Measurements from ENCODE around the gene CPN2. TPM values are rescaled to one million over a fixed set of nuclear protein-coding genes. Genes with fewer than 3 reads are reported as not detected.

Gene CPN2
- polyA plus RNA-seq, 4 donors: 2.0 TPM; not detected in 3

- DNase-seq (peak in 1 of 2 donors; percentile 44), FAIRE-seq (no peak)
- Histone ChIP-seq H3K27ac (ENCODE audit: low read depth in 1 of 3, low read length in 2 of 3) (no peak overlapping the region), H3K36me3 (ENCODE audit: control insufficient read depth in 3 of 3, insufficient read depth in 2 of 3, low read depth in 1 of 3, low read length in 3 of 3) (no peaks in the 10 kb centered on the region), H3K27me3 (ENCODE audit: control insufficient read depth in 3 of 3, insufficient read depth in 3 of 3, low read length in 3 of 3) (no peaks in the 10 kb centered on the region), H3K9me3 (ENCODE audit: control insufficient read depth in 2 of 2, insufficient read depth in 1 of 2, low read depth in 1 of 2, low read length in 1 of 2) (no peaks in the 10 kb centered on the region), H3K4me3 (ENCODE audit: low read depth in 1 of 3, low read length in 3 of 3) (no peak overlapping the region), H3K4me1 (ENCODE audit: control insufficient read depth in 3 of 3, insufficient read depth in 2 of 3, low read depth in 1 of 3, low read length in 2 of 3) (peaks cover 0 to 27% (median 0%) of the 10 kb centered on the region in 3 donors)
- 84 to 91% (median 86%) methylated on average over 2 of the region's 2 CpGs for WGBS, 3 donors
These were observed 24.2 kb downstream of the CPN2 start for GRCh38 chr3:194326968-194327217.

GRCh38 chr3:194326192-194326967 is 24.7 kb downstream of the CPN2 start:
- Histone ChIP-seq H3K4me3 (ENCODE audit: low read depth in 1 of 3, low read length in 3 of 3) (no peak overlapping the region), H3K4me1 (ENCODE audit: control insufficient read depth in 3 of 3, insufficient read depth in 2 of 3, low read depth in 1 of 3, low read length in 2 of 3) (peaks cover 0 to 30% (median 0%) of the 10 kb centered on the region in 3 donors), H3K9me3 (ENCODE audit: control insufficient read depth in 2 of 2, insufficient read depth in 1 of 2, low read depth in 1 of 2, low read length in 1 of 2) (no peaks in the 10 kb centered on the region), H3K27ac (ENCODE audit: low read depth in 1 of 3, low read length in 2 of 3) (no peak overlapping the region), H3K36me3 (ENCODE audit: control insufficient read depth in 3 of 3, insufficient read depth in 2 of 3, low read depth in 1 of 3, low read length in 3 of 3) (no peaks in the 10 kb centered on the region), H3K27me3 (ENCODE audit: control insufficient read depth in 3 of 3, insufficient read depth in 3 of 3, low read length in 3 of 3) (no peaks in the 10 kb centered on the region)
- FAIRE-seq: no peak
- DNase-seq: peak; percentile 17 to 45
- WGBS, 3 donors: 47 to 62% (median 59%) methylated on average over 15 of the region's 15 CpGs

- 78 to 88% (median 82%) methylated on average over 15 of the region's 15 CpGs for WGBS, 3 donors
- FAIRE-seq: no peak
These were observed 25.5 kb downstream of the CPN2 start for GRCh38 chr3:194325424-194326153.

GRCh38 chr3:194324823-194325327 is 26.3 kb downstream of the CPN2 start:
- H3K27ac ChIP-seq (ENCODE audit: low read depth in 1 of 3, low read length in 2 of 3): no peak overlapping the region
- H3K36me3 ChIP-seq (ENCODE audit: control insufficient read depth in 3 of 3, insufficient read depth in 2 of 3, low read depth in 1 of 3, low read length in 3 of 3): no peaks in the 10 kb centered on the region
- 95 to 99% (median 97%) methylated on average over 3 of the region's 3 CpGs for WGBS, 3 donors
- peaks cover 0 to 44% (median 0%) of the 10 kb centered on the region in 3 donors for H3K4me1 ChIP-seq (ENCODE audit: control insufficient read depth in 3 of 3, insufficient read depth in 2 of 3, low read depth in 1 of 3, low read length in 2 of 3)
- FAIRE-seq: no peak
- H3K27me3 ChIP-seq (ENCODE audit: control insufficient read depth in 3 of 3, insufficient read depth in 3 of 3, low read length in 3 of 3): no peaks in the 10 kb centered on the region
- H3K9me3 ChIP-seq (ENCODE audit: control insufficient read depth in 2 of 2, insufficient read depth in 1 of 2, low read depth in 1 of 2, low read length in 1 of 2): no peaks in the 10 kb centered on the region
- no peak for DNase-seq
- no peak overlapping the region for H3K4me3 ChIP-seq (ENCODE audit: low read depth in 1 of 3, low read length in 3 of 3)

More at GRCh38 chr3:194325424-194326153, 25.5 kb downstream of the CPN2 start:
- Histone ChIP-seq H3K4me3 (ENCODE audit: low read depth in 1 of 3, low read length in 3 of 3) (no peak overlapping the region), H3K4me1 (ENCODE audit: control insufficient read depth in 3 of 3, insufficient read depth in 2 of 3, low read depth in 1 of 3, low read length in 2 of 3) (peaks cover 0 to 37% (median 0%) of the 10 kb centered on the region in 3 donors), H3K27ac (ENCODE audit: low read depth in 1 of 3, low read length in 2 of 3) (no peak overlapping the region), H3K27me3 (ENCODE audit: control insufficient read depth in 3 of 3, insufficient read depth in 3 of 3, low read length in 3 of 3) (no peaks in the 10 kb centered on the region), H3K9me3 (ENCODE audit: control insufficient read depth in 2 of 2, insufficient read depth in 1 of 2, low read depth in 1 of 2, low read length in 1 of 2) (no peaks in the 10 kb centered on the region), H3K36me3 (ENCODE audit: control insufficient read depth in 3 of 3, insufficient read depth in 2 of 3, low read depth in 1 of 3, low read length in 3 of 3) (no peaks in the 10 kb centered on the region)
- no peak for DNase-seq

GRCh38 chr3:194323785-194324735 is 27.1 kb downstream of the CPN2 start:
- peak overlapping the region in 1 of 3 donors; percentile 13 for H3K4me3 ChIP-seq (ENCODE audit: low read depth in 1 of 3, low read length in 3 of 3)
- 17 to 27% (median 19%) methylated on average over 39 of the region's 39 CpGs for WGBS, 3 donors
- peaks cover 0 to 2% of the 10 kb centered on the region in 2 donors for H3K9me3 ChIP-seq (ENCODE audit: control insufficient read depth in 2 of 2, insufficient read depth in 1 of 2, low read depth in 1 of 2, low read length in 1 of 2)
- FAIRE-seq (no peak), DNase-seq (peak; percentile 67 to 84)
- peaks cover 0 to 47% (median 0%) of the 10 kb centered on the region in 3 donors for H3K4me1 ChIP-seq (ENCODE audit: control insufficient read depth in 3 of 3, insufficient read depth in 2 of 3, low read depth in 1 of 3, low read length in 2 of 3)
- H3K36me3 ChIP-seq (ENCODE audit: control insufficient read depth in 3 of 3, insufficient read depth in 2 of 3, low read depth in 1 of 3, low read length in 3 of 3): no peaks in the 10 kb centered on the region
- no peaks in the 10 kb centered on the region for H3K27me3 ChIP-seq (ENCODE audit: control insufficient read depth in 3 of 3, insufficient read depth in 3 of 3, low read length in 3 of 3)
- peak overlapping the region in 1 of 3 donors; percentile 1 for H3K27ac ChIP-seq (ENCODE audit: low read depth in 1 of 3, low read length in 2 of 3)

GRCh38 chr3:194322678-194323211 is 28.4 kb downstream of the CPN2 start:
- H3K4me3 ChIP-seq (ENCODE audit: low read depth in 1 of 3, low read length in 3 of 3): no peak overlapping the region
- no peaks in the 10 kb centered on the region for H3K36me3 ChIP-seq (ENCODE audit: control insufficient read depth in 3 of 3, insufficient read depth in 2 of 3, low read depth in 1 of 3, low read length in 3 of 3)
- H3K27me3 ChIP-seq (ENCODE audit: control insufficient read depth in 3 of 3, insufficient read depth in 3 of 3, low read length in 3 of 3): no peaks in the 10 kb centered on the region
- peaks cover 0 to 47% (median 0%) of the 10 kb centered on the region in 3 donors for H3K4me1 ChIP-seq (ENCODE audit: control insufficient read depth in 3 of 3, insufficient read depth in 2 of 3, low read depth in 1 of 3, low read length in 2 of 3)
- FAIRE-seq: no peak
- no peak overlapping the region for H3K27ac ChIP-seq (ENCODE audit: low read depth in 1 of 3, low read length in 2 of 3)
- 52 to 69% (median 58%) methylated on average over 16 to 18 of the region's 18 CpGs for whole genome bisulfite sequencing, 3 donors
- peaks cover 0 to 13% of the 10 kb centered on the region in 2 donors for H3K9me3 ChIP-seq (ENCODE audit: control insufficient read depth in 2 of 2, insufficient read depth in 1 of 2, low read depth in 1 of 2, low read length in 1 of 2)
- peak; percentile 52 for DNase-seq

- Histone ChIP-seq H3K27me3 (ENCODE audit: control insufficient read depth in 3 of 3, insufficient read depth in 3 of 3, low read length in 3 of 3) (no peaks in the 10 kb centered on the region), H3K4me3 (ENCODE audit: low read depth in 1 of 3, low read length in 3 of 3) (no peak overlapping the region), H3K27ac (ENCODE audit: low read depth in 1 of 3, low read length in 2 of 3) (no peak overlapping the region), H3K9me3 (ENCODE audit: control insufficient read depth in 2 of 2, insufficient read depth in 1 of 2, low read depth in 1 of 2, low read length in 1 of 2) (peaks cover 0 to 13% of the 10 kb centered on the region in 2 donors), H3K36me3 (ENCODE audit: control insufficient read depth in 3 of 3, insufficient read depth in 2 of 3, low read depth in 1 of 3, low read length in 3 of 3) (no peaks in the 10 kb centered on the region), H3K4me1 (ENCODE audit: control insufficient read depth in 3 of 3, insufficient read depth in 2 of 3, low read depth in 1 of 3, low read length in 2 of 3) (peaks cover 0 to 47% (median 0%) of the 10 kb centered on the region in 3 donors)
- WGBS, 3 donors: 79 to 84% (median 81%) methylated on average over 25 to 26 of the region's 26 CpGs
- no peak for FAIRE-seq
- DNase-seq: no peak
These were observed 29.2 kb downstream of the CPN2 start for GRCh38 chr3:194321693-194322640.
